Measurements from ENCODE around the gene CTTN.
"Not testable (repeated sequence)": the region's sequence is repeated elsewhere in the genome, so short reads cannot be mapped to it uniquely, and the experiment has no call there.

Gene CTTN

GRCh38 chr11:70445091-70445490 is 46.8 kb downstream of the CTTN start:
- Histone ChIP-seq H3K27ac (no peak overlapping the region), H3K27me3 (no peaks in the 10 kb centered on the region), H3K36me3 (no peaks in the 10 kb centered on the region), H3K4me3 (no peak overlapping the region), H3K9me3 (peaks cover 0 to 21% (median 11%) of the 10 kb centered on the region in 3 donors), H3K4me1 (no peaks in the 10 kb centered on the region)
- TF ChIP-seq CTCF (IDR thresholded peaks at IDR 0.05), result no peak
- intact Hi-C loops (cut with DNase I; ENCODE audit: low total_unique reads), result no loop called here
- DNase-seq, result no peak

- H3K27ac ChIP-seq, result no peak overlapping the region
- no peak for DNase-seq
- intact Hi-C loops (cut with DNase I; ENCODE audit: low total_unique reads), result no loop called here
Observed at GRCh38 chr11:70445605-70446004, 47.3 kb downstream of the CTTN start.

GRCh38 chr11:70448983-70449567 is 50.7 kb downstream of the CTTN start:
- Histone ChIP-seq H3K27me3 (no peaks in the 10 kb centered on the region), H3K27ac (no peak overlapping the region), H3K4me3 (no peak overlapping the region), H3K9me3 (peaks cover 0 to 23% (median 11%) of the 10 kb centered on the region in 3 donors), H3K36me3 (no peaks in the 10 kb centered on the region), H3K4me1 (no peaks in the 10 kb centered on the region)
- TF ChIP-seq CTCF (IDR thresholded peaks at IDR 0.05), result no peak
- intact Hi-C loops (cut with DNase I; ENCODE audit: low total_unique reads), result no loop called here
- DNase-seq, result no peak

More at GRCh38 chr11:70445605-70446004, 47.3 kb downstream of the CTTN start:
- Histone ChIP-seq H3K9me3 (peaks cover 0 to 23% (median 11%) of the 10 kb centered on the region in 3 donors), H3K4me1 (no peaks in the 10 kb centered on the region), H3K27me3 (no peaks in the 10 kb centered on the region), H3K36me3 (no peaks in the 10 kb centered on the region), H3K4me3 (no peak overlapping the region)
- no peak for TF ChIP-seq CTCF (IDR thresholded peaks at IDR 0.05)

- no peaks in the 10 kb centered on the region for H3K4me1 ChIP-seq
- H3K4me3 ChIP-seq, result no peak overlapping the region
- DNase-seq, result no peak
- intact Hi-C loops (cut with DNase I; ENCODE audit: low total_unique reads), result no loop called here
- no peak for TF ChIP-seq CTCF (IDR thresholded peaks at IDR 0.05)
- peaks cover 0 to 7% of the 10 kb centered on the region in 2 donors for H3K27me3 ChIP-seq
- H3K36me3 ChIP-seq, result no peaks in the 10 kb centered on the region
- no peak overlapping the region for H3K27ac ChIP-seq
- H3K9me3 ChIP-seq, result peaks cover 0 to 11% (median 4%) of the 10 kb centered on the region in 3 donors
Observed at GRCh38 chr11:70454197-70454767, 56.0 kb downstream of the CTTN start.

GRCh38 chr11:70454811-70455210 is 56.5 kb downstream of the CTTN start:
- H3K4me1 ChIP-seq; intact Hi-C loops (cut with DNase I; ENCODE audit: low total_unique reads); H3K36me3 ChIP-seq; H3K9me3 ChIP-seq; H3K27me3 ChIP-seq; H3K27ac ChIP-seq; H3K4me3 ChIP-seq; DNase-seq: not testable (repeated sequence)

GRCh38 chr11:70455354-70455753 is 57.0 kb downstream of the CTTN start:
- intact Hi-C loops (cut with DNase I; ENCODE audit: low total_unique reads), result no loop called here
- H3K36me3 ChIP-seq, result no peaks in the 10 kb centered on the region
- no peak overlapping the region for H3K4me3 ChIP-seq
- DNase-seq, result no peak
- no peak for TF ChIP-seq CTCF (IDR thresholded peaks at IDR 0.05)
- H3K27me3 ChIP-seq, result peaks cover 0 to 8% of the 10 kb centered on the region in 2 donors
- H3K4me1 ChIP-seq, result no peaks in the 10 kb centered on the region
- peaks cover 0 to under 1% (median 0%) of the 10 kb centered on the region in 3 donors for H3K9me3 ChIP-seq
- H3K27ac ChIP-seq, result no peak overlapping the region

Measured in tibial artery (tissue), 4 donors.